Midbrain (tissue), 1 donor: ENCODE data around the gene COL1A1.
A peak's percentile ranks its signal among the peaks of the same experiment; 100 is the strongest.

ENCODE experiments used
- DNase-seq: peaks from one replicate; lab custom pipeline; 2025; lab: John Stamatoyannopoulos, UW

COL1A1 gene

DNA sequence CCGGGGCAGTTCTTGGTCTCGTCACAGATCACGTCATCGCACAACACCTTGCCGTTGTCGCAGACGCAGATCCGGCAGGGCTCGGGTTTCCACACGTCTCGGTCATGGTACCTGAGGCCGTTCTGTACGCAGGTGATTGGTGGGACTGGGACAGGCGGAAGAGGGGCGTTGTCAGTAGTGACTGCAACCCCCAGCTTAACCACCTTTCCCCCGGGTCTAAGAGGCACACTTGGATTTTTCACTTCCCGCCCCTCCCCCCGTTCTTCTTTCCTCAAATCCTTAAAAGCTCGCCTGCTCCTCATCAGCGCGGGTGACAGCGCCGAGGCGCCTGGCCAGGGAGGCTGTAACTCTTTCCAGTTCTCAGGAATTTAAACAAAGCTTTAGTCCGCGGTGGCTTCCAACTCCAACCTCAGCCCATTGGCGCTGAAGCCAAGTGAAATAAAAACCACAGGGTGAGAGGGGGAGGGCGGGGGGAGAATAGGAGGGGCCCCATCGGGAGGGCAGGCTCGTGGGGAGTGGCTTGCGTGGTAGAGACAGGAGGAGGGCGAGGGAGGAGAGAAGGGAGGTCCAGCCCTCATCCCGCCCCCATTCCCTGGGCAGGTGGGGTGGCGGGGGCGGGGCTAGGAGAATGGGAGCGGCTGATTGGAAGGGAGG, 1.5 kb downstream of the COL1A1 start:
- DNase-seq, result peak; percentile 33

- no peak for DNase-seq
Observed at GRCh38 chr17:50199211-50199802, 2.1 kb downstream of the COL1A1 start.

- peak; percentile 11 for DNase-seq
Observed at GRCh38 chr17:50198026-50198669, 3.3 kb downstream of the COL1A1 start.

DNA sequence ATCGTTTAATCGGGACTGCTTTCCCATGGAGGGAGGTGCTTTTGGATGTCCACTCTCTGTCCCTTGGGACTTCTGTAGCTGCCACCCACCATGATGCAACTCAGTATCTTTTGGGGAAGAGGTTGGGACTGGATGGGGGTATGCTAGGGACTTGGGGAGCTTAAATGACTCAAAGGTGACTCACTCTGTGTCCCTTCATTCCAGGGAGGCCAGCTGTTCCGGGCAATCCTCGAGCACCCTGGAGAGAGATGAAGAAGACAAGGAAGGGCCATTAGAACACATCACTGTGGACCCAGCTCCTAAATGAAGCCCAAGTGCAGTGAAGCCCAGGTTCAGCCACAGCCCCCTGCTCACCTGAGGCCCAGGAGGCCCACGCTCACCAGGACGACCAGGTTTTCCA, 4.6 kb downstream of the COL1A1 start:
- no peak for DNase-seq

GRCh38 chr17:50196036-50196435, 5.4 kb downstream of the COL1A1 start:
- DNase-seq, result no peak

GRCh38 chr17:50194934-50195865, 6.2 kb downstream of the COL1A1 start:
- DNase-seq, result no peak

DNA sequence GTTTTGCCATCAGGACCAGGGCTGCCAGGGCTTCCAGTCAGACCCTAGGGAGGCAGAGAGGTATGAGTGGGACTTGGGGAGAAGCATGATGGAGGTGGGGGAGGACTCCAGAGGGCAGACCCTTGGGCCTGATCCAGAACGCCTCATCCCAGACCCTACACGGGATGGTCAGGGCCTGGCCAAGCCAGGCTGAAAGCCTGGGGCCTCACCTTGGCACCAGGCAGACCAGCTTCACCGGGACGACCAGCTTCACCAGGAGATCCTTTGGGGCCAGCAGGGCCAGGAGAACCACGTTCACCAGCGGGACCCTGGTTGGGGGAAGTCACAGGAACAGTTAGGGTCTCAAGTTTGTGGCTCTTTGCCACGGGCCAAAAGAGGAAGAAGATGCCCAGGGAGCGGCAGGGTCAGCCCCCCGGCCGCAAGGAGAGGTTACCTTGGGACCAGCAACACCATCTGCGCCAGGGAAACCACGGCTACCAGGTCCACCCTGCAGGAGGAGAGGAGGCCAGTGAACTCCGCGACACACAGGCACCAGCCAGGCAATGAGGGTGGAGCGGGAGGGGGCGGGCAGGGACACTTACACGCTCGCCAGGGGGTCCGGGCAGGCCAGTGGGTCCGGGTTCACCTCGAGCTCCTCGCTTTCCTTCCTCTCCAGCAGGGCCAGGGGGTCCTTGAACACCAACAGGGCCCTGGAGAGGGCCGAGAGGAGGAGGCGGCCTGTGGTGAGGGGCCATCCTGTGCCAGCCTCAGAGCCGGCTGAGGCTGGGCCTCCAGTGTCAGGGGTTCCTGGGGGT, 7.1 kb downstream of the COL1A1 start:
- DNase-seq, result no peak

DNA sequence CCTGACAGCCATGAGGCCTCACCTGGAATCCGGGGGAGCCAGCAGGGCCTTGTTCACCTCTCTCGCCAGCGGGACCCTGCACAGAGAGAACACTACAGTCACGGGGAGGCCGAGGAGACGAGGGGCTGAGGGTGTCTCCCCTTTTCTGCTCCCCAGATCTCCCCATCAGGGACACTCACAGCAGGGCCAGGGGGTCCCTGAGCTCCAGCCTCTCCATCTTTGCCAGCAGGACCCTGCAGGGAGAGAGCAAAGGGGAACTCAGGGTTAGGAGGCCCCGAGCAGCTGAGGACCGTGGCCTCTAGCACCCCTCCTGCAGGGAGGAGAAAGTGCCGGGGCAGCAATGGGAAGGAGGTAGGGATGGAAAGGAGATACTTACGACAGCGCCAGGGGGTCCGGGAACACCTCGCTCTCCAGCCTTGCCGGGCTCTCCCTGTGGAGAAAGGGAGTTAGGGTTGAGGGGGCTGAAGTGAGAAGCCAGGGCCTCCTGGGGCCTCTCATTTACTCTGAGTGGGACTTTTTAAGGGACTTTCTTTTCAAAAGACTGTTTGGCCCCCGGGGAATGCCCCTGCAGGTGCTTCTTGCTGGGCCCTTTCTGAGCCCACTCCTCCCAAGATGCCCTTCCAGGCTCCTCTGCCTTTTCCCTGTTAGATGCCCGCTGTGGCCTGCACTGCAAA, 8.7 kb downstream of the COL1A1 start:
- no peak for DNase-seq

- DNase-seq, result no peak
Observed at GRCh38 chr17:50192144-50192617, 9.2 kb downstream of the COL1A1 start.

DNA sequence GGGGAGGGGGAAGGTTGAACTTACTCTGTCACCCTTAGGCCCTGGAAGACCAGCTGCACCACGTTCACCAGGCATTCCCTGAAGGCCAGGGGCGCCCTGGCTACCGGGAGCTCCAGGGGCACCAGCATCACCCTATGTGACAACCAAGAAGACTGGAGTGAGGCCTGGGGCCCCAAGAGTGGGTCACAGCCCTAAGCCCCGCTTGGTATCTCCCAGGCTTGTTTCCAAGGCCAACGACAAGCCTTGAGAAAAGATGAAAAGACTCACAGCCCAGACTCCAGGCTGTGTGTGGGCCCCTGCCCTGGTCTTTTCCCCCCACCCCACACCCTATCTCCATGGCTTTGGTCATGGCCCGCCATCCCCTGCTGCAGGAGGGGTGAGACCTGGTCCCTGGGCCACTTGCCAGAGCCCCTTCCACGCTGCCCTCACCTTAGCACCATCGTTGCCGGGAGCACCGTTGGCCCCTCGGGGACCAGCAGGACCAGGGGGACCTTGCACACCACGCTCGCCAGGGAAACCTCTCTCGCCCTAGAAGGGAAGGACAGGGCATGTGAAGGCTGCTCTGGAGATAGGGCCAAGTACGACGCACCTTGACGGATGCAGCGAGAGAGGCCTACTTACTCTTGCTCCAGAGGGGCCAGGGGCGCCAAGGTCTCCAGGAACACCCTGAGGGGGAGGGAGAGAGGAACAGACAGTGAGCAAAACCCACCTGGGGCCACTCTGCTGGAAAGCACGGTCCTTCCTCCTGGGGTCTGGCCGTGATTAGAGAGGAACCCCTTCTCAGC, 9.9 kb downstream of the COL1A1 start:
- no peak for DNase-seq

DNA sequence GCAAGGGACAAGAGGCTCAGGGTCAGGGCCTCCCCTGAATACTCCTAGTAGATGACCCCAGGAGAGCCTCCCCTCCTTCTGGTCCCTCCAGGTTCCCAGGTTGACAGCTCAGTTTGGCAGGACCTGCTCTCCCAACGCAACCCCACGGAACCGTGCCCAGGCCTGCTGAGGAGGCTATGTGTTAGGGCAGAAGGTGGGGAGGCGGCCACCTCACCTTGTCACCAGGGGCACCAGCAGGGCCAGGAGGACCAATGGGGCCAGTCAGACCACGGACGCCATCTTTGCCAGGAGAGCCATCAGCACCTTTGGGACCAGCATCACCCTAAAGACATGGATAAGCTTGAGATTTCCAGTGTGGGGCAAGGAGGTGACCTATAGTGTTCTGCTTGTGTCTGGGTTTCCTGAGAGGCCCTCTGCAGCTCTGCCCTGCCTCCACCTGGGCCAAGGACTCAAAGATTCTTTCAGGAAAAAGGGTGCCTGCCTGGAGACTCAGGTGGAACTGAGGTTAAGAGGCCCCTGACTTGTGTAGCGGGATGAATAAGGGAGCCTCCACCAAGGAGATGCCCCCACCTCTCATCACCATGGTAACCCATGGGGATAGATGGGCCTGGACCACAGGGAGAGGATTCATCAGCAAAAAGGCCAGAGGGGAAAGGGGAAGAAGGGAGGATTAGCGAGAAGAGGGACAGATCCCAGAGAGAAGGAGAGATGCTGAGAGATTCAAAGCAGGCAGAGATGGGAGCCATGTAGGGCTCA, 10.7 kb downstream of the COL1A1 start:
- no peak for DNase-seq

- DNase-seq, result no peak
Observed at GRCh38 chr17:50190293-50190602, 11.2 kb downstream of the COL1A1 start.

GRCh38 chr17:50189550-50190292, 11.7 kb downstream of the COL1A1 start:
- no peak for DNase-seq

- no peak for DNase-seq
Observed at GRCh38 chr17:50188921-50189549, 12.4 kb downstream of the COL1A1 start.

DNA sequence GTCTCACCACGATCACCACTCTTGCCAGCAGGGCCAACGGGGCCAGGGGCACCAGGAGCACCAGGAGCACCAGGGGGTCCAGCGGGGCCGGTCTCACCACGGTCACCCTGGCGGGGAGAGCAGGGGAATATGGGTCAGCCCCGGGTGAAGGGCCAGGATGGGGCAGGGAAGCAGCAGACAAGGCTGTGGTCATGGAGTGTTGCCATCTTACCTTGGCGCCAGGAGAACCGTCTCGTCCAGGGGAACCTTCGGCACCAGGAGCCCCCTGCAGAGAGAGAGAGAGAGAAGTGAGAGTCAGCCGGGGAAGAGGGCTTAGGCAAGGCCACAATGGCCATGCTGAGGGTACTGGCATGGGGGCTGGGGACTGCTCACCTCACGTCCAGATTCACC, 12.9 kb downstream of the COL1A1 start:
- no peak for DNase-seq

GRCh38 chr17:50187751-50188530, 13.5 kb downstream of the COL1A1 start:
- no peak for DNase-seq

GRCh38 chr17:50187394-50187725, 14.1 kb downstream of the COL1A1 start:
- no peak for DNase-seq
